ENCODE results near the gene SLC35A4. TPM values are rescaled to one million over a fixed set of nuclear protein-coding genes. Genes with fewer than 3 reads are reported as not detected.
A peak's percentile ranks its signal among the peaks of the same experiment; 100 is the strongest.

The SLC35A4 gene
- total RNA-seq, 1 experiment from 2014 or later, result 66.2 TPM

DNA sequence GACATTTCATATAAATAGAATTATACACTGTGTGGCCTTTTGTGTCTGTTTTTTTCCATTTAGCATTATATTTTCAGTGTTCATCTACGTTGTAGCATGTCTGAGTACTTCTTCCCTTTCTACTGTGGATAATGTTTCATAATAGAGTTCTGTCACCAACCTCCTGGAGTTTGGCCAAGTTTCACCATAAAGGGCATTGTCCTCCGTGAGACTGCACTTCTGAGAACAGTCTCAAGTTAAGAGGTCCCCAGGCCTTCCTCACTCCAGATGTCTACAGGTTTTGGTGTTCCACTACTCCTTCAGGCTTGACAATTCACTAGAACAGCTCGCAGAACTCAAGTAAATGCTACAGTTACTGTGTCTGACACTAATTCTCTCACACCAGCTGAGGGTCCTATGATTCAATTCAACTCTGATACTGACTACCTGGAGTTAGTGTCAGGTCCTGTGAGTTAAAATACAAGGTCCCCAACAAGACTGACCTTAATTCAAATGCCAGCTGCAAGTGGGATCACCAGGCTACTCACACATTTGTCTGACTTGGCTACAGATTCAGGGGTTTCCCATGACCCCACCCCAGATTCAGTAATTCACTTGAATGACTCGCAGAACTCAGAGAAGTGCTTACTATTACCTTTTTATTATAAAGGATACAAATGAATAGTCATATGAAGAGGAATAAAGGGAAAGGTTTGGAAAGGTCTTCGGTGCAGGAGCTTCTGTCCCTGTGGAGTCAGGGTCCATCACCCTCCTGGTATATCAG lies 31.1 kb downstream of the SLC35A4 start:
- Histone ChIP-seq H2AFZ (no peak overlapping the region), H3K27me3 (ENCODE audit: insufficient read depth, low read depth) (no peaks in the 10 kb centered on the region), H3K36me3 (ENCODE audit: low read depth) (no peaks in the 10 kb centered on the region), H3K79me2 (ENCODE audit: low read depth) (no peaks in the 10 kb centered on the region), H3K4me1 (replicated peaks; ENCODE audit: insufficient read depth) (no peaks in the 10 kb centered on the region), H3F3A (ENCODE audit: insufficient read depth, low read depth) (no peaks in the 10 kb centered on the region), H3K27ac (no peak overlapping the region), H3K9me3 (ENCODE audit: insufficient read depth, low read depth) (no peaks in the 10 kb centered on the region), H3K9me2 (ENCODE audit: insufficient read depth) (no peaks in the 10 kb centered on the region), H4K20me1 (ENCODE audit: insufficient read depth) (no peaks in the 10 kb centered on the region), H3K4me3 (no peak overlapping the region), H3K4me2 (no peak overlapping the region)
- intact Hi-C loops (cut with micrococcal nuclease; ENCODE audit: unreplicated experiment), result no loop called here
- ChIA-PET POLR2A (ENCODE audit: unreplicated experiment) (no interaction called here), CTCF (interaction anchor here (0.5 to 0.7 kb wide), 2 partner anchors 25 to 27 kb away, joined by 3 to 5 read pairs; no protein-coding TSS in a partner anchor)
- no TSS peak for BruUV-seq (replicated peaks)
- DNase-seq, result peak; percentile 25 to 44
- TF ChIP-seq EZH2 (IDR thresholded peaks at IDR 0.05; ENCODE audit: low read depth), result no peak
- TF ChIP-seq, protein P1, sequence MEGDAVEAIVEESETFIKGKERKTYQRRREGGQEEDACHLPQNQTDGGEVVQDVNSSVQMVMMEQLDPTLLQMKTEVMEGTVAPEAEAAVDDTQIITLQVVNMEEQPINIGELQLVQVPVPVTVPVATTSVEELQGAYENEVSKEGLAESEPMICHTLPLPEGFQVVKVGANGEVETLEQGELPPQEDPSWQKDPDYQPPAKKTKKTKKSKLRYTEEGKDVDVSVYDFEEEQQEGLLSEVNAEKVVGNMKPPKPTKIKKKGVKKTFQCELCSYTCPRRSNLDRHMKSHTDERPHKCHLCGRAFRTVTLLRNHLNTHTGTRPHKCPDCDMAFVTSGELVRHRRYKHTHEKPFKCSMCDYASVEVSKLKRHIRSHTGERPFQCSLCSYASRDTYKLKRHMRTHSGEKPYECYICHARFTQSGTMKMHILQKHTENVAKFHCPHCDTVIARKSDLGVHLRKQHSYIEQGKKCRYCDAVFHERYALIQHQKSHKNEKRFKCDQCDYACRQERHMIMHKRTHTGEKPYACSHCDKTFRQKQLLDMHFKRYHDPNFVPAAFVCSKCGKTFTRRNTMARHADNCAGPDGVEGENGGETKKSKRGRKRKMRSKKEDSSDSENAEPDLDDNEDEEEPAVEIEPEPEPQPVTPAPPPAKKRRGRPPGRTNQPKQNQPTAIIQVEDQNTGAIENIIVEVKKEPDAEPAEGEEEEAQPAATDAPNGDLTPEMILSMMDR (conservative IDR thresholded peaks at IDR 0.05), result no peak

DNA sequence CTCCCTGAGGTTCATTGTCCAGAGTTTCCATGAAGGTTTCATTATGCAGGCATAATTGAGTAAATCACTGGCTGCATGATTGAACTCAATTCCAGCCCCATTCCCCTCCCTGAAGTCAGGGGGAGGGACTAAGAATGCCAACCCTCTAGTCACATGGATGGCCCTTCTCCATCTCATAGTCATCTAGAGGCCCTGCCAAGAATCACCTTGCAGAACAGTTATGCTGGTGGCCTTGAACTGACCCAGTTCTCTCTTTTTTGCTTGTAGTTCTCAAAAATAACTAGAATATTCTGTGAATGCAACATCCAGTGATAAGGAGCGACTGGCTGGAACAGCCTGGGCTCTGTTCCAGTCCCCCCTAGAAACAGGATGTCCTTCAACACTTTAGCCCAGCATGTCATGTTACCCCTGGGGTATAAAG lies 31.7 kb downstream of the SLC35A4 start:
- ChIA-PET CTCF (interaction anchor here (0.7 kb wide), 1 partner anchor 26 kb away, joined by 3 read pairs; no protein-coding TSS in a partner anchor), POLR2A (ENCODE audit: unreplicated experiment) (no interaction called here)
- no peak for DNase-seq
- no peaks in the 10 kb centered on the region for H3K36me3 ChIP-seq (ENCODE audit: low read depth)
- no peaks in the 10 kb centered on the region for H3F3A ChIP-seq (ENCODE audit: insufficient read depth, low read depth)
- no peak overlapping the region for H3K4me3 ChIP-seq
- H2AFZ ChIP-seq, result no peak overlapping the region
- no peaks in the 10 kb centered on the region for H3K27me3 ChIP-seq (ENCODE audit: insufficient read depth, low read depth)
- H3K27ac ChIP-seq, result no peak overlapping the region
- H3K79me2 ChIP-seq (ENCODE audit: low read depth), result no peaks in the 10 kb centered on the region
- TF ChIP-seq EZH2 (IDR thresholded peaks at IDR 0.05; ENCODE audit: low read depth), result no peak
- TF ChIP-seq, protein P1 (conservative IDR thresholded peaks at IDR 0.05), result no peak
- intact Hi-C loops (cut with micrococcal nuclease; ENCODE audit: unreplicated experiment), result no loop called here
- H3K4me1 ChIP-seq (replicated peaks; ENCODE audit: insufficient read depth), result no peaks in the 10 kb centered on the region
- H4K20me1 ChIP-seq (ENCODE audit: insufficient read depth), result no peaks in the 10 kb centered on the region
- no TSS peak for BruUV-seq (replicated peaks)
- no peaks in the 10 kb centered on the region for H3K9me3 ChIP-seq (ENCODE audit: insufficient read depth, low read depth)
- H3K9me2 ChIP-seq (ENCODE audit: insufficient read depth), result no peaks in the 10 kb centered on the region
- no peak overlapping the region for H3K4me2 ChIP-seq

DNA sequence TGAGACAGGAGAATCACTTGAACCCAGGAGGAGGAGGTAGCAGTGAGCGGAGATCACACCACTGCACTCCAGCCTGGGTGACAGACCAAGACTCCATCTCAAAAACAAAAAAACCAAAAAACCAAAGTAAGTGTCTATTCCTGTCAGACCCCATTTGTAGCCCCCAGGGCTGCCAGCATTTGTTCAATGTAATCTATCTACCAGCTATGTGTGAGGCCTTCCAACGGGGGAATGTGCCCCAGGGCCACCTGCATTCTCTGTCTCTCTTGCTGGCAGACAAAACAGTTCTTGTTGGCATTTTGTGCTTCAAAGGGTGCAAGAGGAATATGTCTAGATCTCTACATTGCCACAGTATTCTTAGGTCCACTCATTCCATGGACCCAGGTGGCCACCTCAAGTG lies 34.2 kb downstream of the SLC35A4 start:
- Histone ChIP-seq H3K27ac (no peak overlapping the region), H3K27me3 (ENCODE audit: insufficient read depth, low read depth) (no peaks in the 10 kb centered on the region), H4K20me1 (ENCODE audit: insufficient read depth) (no peaks in the 10 kb centered on the region), H3K4me2 (no peak overlapping the region), H3K36me3 (ENCODE audit: low read depth) (no peaks in the 10 kb centered on the region), H3K4me3 (no peak overlapping the region), H3K4me1 (replicated peaks; ENCODE audit: insufficient read depth) (peaks cover 7% of the 10 kb centered on the region; the same call in 1 of the 2 replicates), H3K79me2 (ENCODE audit: low read depth) (no peaks in the 10 kb centered on the region), H2AFZ (no peak overlapping the region), H3K9me2 (ENCODE audit: insufficient read depth) (no peaks in the 10 kb centered on the region), H3F3A (ENCODE audit: insufficient read depth, low read depth) (no peaks in the 10 kb centered on the region), H3K9me3 (ENCODE audit: insufficient read depth, low read depth) (peaks cover 6% of the 10 kb centered on the region; the same call in 1 of the 2 replicates)
- intact Hi-C loops (cut with micrococcal nuclease; ENCODE audit: unreplicated experiment), result no loop called here
- BruUV-seq (replicated peaks), result no TSS peak
- CTCF ChIA-PET, result no interaction called here
- TF ChIP-seq EZH2 (IDR thresholded peaks at IDR 0.05; ENCODE audit: low read depth), result no peak
- TF ChIP-seq, protein P1 (conservative IDR thresholded peaks at IDR 0.05), result no peak
- no peak for DNase-seq
- POLR2A ChIA-PET (ENCODE audit: unreplicated experiment), result no interaction called here

All from PC-9 (cell line).